OCI-M2 (cell line): ENCODE data around the gene CACNA1C.

Experiments
- DNase-seq: peaks from one replicate; lab custom pipeline; 2025; ENCODE audit not compliant: unreplicated experiment; lab: John Stamatoyannopoulos, UW

Gene CACNA1C

GRCh38 chr12:2354151-2354991 is 301.6 kb downstream of the CACNA1C start:
- no peak for DNase-seq

GRCh38 chr12:2355198-2355597 is 302.4 kb downstream of the CACNA1C start:
- no peak for DNase-seq

- no peak for DNase-seq
Observed at GRCh38 chr12:2355604-2356003, 302.8 kb downstream of the CACNA1C start.

GRCh38 chr12:2356601-2357125 is 303.9 kb downstream of the CACNA1C start:
- no peak for DNase-seq

GRCh38 chr12:2358986-2359658 is 306.3 kb downstream of the CACNA1C start:
- no peak for DNase-seq

GRCh38 chr12:2359725-2360629 is 307.2 kb downstream of the CACNA1C start:
- DNase-seq = no peak

GRCh38 chr12:2360630-2361170 is 307.9 kb downstream of the CACNA1C start:
- no peak for DNase-seq

- DNase-seq = no peak
Observed at GRCh38 chr12:2363836-2364609, 311.2 kb downstream of the CACNA1C start.

- DNase-seq = no peak
Observed at GRCh38 chr12:2364631-2365051, 311.9 kb downstream of the CACNA1C start.

- no peak for DNase-seq
Observed at GRCh38 chr12:2366711-2367110, 313.9 kb downstream of the CACNA1C start.

- DNase-seq = no peak
Observed at GRCh38 chr12:2372178-2372577, 319.4 kb downstream of the CACNA1C start.

GRCh38 chr12:2372735-2373134 is 319.9 kb downstream of the CACNA1C start:
- no peak for DNase-seq

GRCh38 chr12:2373307-2373706 is 320.5 kb downstream of the CACNA1C start:
- no peak for DNase-seq

- no peak for DNase-seq
Observed at GRCh38 chr12:2374092-2374906, 321.5 kb downstream of the CACNA1C start.

- no peak for DNase-seq
Observed at GRCh38 chr12:2375871-2376270, 323.1 kb downstream of the CACNA1C start.

GRCh38 chr12:2376908-2377657 is 324.3 kb downstream of the CACNA1C start:
- no peak for DNase-seq

GRCh38 chr12:2378835-2379330 is 326.1 kb downstream of the CACNA1C start:
- DNase-seq = no peak

- no peak for DNase-seq
Observed at GRCh38 chr12:2380946-2381345, 328.2 kb downstream of the CACNA1C start.
